PFSK-1 (cell line): ENCODE data around the gene PROB1.

Source experiments
- SIN3A ChIP-seq: IDR thresholded peaks from 2 replicates; pipeline ENCODE4 v1.6.1; 2012; ENCODE audit warnings: mild to moderate bottlenecking, low read length, moderate library complexity, borderline replicate concordance; ENCODE audit not compliant: insufficient read depth
- TAF1 ChIP-seq: IDR thresholded peaks from 2 replicates; pipeline ENCODE4 v1.6.1; 2012; ENCODE audit warnings: low read length, control low read depth, borderline replicate concordance; ENCODE audit not compliant: insufficient read depth

DNA sequence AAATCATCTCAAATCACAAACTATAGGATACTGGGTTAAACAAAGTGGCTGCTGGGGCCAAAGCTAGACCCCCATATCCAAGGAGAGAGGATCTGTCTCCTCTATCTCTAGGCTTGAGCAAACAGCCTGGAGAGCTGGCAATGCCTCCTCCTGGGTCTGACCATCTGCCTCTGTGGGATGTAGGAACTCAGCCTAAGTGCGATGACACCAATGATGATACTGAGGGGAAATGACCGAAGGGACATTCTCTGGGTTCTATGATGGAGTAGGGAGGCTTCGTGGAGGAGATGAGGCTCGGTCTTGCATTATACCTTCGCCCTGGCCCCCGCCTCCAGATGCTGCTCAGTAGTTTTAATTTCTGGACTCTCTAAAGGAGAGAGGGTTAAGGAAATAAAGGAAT, 18.2 kb upstream of the PROB1 start:
- TF ChIP-seq SIN3A (no peak), TAF1 (no peak)
